KOPT-K1 (cell line): ENCODE measurements around the gene CLUH.

ENCODE experiments used
- H3K27ac ChIP-seq: fragments of 200-600 bp; sonication (generic); 2 replicates; pipeline ENCODE4 v1.5.1; 2016; ENCODE audit warnings: antibody characterized with exemption, mild to moderate bottlenecking, low read depth, low read length; ENCODE audit not compliant: poor library complexity, severe bottlenecking
- H3K36me3 ChIP-seq: fragments of 200-600 bp; sonication (generic); 2 replicates; pipeline ENCODE4 v1.5.1; 2017; ENCODE audit warnings: antibody characterized with exemption, mild to moderate bottlenecking, low read length, moderate library complexity; ENCODE audit not compliant: insufficient read depth
- H3K9me3 ChIP-seq: fragments of 200-600 bp; sonication (generic); 2 replicates; pipeline ENCODE4 v1.5.1; 2017; ENCODE audit warnings: antibody characterized with exemption, low read length, mild to moderate bottlenecking; ENCODE audit not compliant: insufficient read depth, poor library complexity, severe bottlenecking

CLUH gene

GRCh38 chr17:2724784-2725164 is 13.2 kb upstream of the CLUH start:
- Histone ChIP-seq H3K36me3 (no peaks in the 10 kb centered on the region), H3K9me3 (no peaks in the 10 kb centered on the region), H3K27ac (no peak overlapping the region)

DNA sequence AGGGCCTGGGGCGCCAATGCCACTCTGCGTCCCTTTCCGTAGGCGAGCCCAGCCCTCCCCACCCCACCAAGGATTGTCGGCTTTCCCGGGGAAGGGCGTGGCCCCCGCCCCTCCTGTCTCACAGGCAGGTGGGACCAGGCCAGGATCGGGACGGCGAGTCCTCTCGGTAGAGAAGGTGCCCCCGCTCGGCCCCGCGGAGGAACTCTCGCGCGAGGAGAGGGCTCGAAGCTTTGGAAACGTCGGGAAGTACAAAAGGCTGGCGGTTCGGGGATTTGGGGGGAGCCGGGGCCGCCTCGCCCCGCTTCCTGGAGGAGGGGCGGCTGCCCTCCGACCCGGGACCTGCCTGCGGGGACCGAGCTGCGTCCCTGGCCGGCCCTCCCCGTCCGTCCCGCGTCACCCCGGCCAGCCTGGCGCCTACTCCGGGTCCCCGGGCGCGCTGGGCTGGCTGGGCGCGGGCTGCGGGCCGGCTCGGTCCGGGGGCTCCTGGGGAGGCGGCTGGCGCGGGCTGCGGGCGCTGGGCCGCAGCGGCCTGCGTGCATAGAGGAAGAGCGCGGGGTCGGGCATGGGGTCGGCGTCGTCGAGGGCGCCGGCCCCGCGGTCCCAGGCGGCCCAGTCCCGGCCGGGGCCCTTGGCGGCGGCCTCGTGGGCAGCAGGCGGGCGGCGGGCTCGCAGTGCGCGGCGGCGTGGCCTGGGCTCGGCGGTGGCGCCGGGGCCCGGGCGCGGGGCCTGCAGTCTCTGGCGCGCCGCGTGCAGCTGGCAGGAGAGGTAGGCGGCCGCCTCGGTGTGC is 12.6 kb upstream of the CLUH start:
- no peaks in the 10 kb centered on the region for H3K9me3 ChIP-seq
- H3K36me3 ChIP-seq, result no peaks in the 10 kb centered on the region
- H3K27ac ChIP-seq, result no peak overlapping the region

GRCh38 chr17:2723505-2723996 is 12.0 kb upstream of the CLUH start:
- no peak overlapping the region for H3K27ac ChIP-seq
- no peaks in the 10 kb centered on the region for H3K36me3 ChIP-seq

GRCh38 chr17:2722611-2723010 is 11.0 kb upstream of the CLUH start:
- no peaks in the 10 kb centered on the region for H3K9me3 ChIP-seq
- H3K36me3 ChIP-seq, result no peaks in the 10 kb centered on the region
- H3K27ac ChIP-seq, result no peak overlapping the region

More at GRCh38 chr17:2723505-2723996, 12.0 kb upstream of the CLUH start:
- H3K9me3 ChIP-seq, result no peaks in the 10 kb centered on the region

DNA sequence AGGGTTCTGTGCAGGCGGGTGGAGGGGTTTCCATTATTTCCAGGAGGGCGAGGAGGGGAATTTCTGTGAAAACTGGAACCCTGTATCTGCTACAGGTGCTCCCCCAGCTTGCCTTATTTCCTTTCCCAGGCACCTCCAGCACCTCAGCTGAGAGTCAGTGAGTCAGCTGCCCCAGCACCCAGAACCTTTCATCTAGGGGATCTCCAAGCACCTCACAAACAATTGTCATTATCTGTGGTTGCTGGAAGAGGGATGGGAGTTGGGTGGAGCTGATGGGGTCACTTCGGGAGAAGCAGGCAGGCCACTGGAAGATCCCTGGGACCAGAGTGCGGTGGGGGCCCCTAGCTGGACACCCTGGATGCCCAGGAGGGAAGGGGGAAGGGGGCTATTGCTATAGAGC is 10.0 kb upstream of the CLUH start:
- H3K9me3 ChIP-seq, result no peaks in the 10 kb centered on the region
- H3K27ac ChIP-seq, result no peak overlapping the region
- no peaks in the 10 kb centered on the region for H3K36me3 ChIP-seq

DNA sequence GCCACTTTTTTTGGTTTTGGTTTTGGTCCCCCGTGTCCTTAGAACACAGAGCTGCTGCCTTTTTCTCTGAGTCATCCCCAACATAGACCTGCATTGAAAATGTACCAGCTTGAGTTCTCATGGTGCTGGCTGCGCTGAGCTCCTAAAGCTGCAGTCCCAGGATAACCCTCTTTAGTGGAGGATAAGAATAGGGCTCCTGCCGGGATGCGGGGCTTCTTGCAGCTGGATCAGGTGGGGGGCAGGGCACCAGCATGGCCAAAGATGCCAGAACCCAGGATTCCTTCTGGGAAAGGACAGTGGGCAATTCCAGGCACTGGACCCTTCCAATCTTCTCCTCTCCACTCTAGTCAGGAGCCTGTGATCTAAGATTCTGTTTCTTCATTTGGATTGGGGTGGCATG is 8.3 kb upstream of the CLUH start:
- H3K36me3 ChIP-seq, result no peaks in the 10 kb centered on the region

GRCh38 chr17:2718150-2718938 is 6.8 kb upstream of the CLUH start:
- Histone ChIP-seq H3K36me3 (no peaks in the 10 kb centered on the region), H3K27ac (no peak overlapping the region), H3K9me3 (no peaks in the 10 kb centered on the region)

More for the DNA sequence above, 8.3 kb upstream of the CLUH start:
- no peaks in the 10 kb centered on the region for H3K9me3 ChIP-seq
- no peak overlapping the region for H3K27ac ChIP-seq

DNA sequence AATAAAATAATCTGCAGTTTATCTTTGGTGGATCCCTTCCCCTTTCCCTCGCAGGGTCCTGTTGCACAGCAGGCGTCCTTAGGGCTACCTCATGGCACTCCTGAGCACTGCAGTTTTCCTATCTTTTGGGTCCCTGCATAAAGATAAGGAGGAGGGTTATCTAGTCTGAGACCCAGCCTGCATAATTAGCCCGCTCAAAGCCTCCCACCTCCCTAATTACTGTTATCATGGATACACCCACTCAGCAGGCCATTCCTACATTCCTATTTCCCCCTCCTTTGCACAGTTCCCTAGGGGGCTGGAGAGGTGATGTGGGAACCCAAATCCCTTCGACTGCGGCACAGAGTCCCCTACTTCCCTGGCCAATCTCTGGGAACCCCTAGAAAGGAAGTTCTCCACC is 5.1 kb upstream of the CLUH start:
- Histone ChIP-seq H3K27ac (no peak overlapping the region), H3K9me3 (no peaks in the 10 kb centered on the region), H3K36me3 (no peaks in the 10 kb centered on the region)

DNA sequence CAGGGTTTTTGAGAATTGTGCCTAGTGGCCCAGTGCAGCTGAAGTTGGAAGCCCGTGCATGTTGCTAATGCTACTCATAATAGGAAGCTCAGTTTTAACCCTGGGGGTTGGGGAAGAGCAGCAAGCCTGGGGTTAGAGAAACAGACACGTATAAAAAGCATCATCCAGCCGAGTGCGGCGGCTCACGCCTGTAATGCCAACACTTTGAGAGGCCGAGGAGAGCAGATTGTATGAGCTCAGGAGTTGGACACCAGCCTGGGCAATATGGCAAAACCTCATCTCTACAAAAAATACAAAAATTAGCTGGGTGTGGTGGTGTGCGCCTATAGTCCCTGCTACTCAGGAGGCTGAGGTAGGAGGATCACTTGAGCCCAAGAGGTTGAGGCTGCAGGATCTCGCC is 2.3 kb upstream of the CLUH start:
- Histone ChIP-seq H3K9me3 (no peaks in the 10 kb centered on the region), H3K36me3 (no peaks in the 10 kb centered on the region), H3K27ac (no peak overlapping the region)

DNA sequence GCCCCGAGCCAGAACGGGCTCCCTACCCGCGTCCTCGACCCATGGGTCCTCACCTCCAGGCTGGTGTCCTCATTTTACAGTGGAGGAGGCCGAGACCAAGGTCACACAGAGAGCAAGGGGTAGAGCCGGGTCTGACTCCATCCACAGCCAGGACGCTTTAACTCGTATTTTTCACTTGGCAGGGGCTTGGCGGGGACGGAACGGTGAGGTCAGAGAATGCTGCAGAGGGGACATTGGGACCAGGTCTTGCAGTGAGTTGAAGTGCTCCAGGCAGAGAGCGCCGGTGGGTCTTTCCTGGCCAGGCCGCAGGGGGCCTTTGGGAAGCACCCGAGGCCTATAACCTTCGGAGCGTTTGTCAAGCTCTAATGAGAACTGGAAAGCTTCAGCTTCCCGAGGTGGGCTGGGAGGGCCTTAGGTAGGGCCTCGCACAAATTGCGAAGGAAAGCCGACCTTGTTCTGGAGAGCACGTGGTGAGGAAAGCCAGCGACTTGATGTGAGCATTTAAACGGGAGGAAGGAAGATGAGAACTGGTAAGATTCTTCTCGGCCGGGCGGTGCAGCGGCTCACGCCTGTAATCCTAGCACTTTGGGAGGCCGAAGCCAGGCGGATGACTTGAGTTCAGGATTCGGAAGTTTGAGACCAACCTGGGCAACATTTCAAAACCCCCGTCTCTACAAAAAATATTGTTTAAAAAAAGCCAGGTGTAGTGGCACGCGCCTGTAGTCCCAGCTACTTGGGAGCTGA is 908 bp upstream of the CLUH start:
- H3K36me3 ChIP-seq, result no peaks in the 10 kb centered on the region
- peak overlapping the region; percentile 85 for H3K27ac ChIP-seq
- H3K9me3 ChIP-seq, result no peaks in the 10 kb centered on the region

- peaks cover 3% of the 10 kb centered on the region; the same call in 1 of the 2 replicates for H3K36me3 ChIP-seq
- H3K27ac ChIP-seq, result peak overlapping the region; percentile 85
- no peaks in the 10 kb centered on the region for H3K9me3 ChIP-seq
Observed at GRCh38 chr17:2710803-2711607, 559 bp downstream of the CLUH start.

DNA sequence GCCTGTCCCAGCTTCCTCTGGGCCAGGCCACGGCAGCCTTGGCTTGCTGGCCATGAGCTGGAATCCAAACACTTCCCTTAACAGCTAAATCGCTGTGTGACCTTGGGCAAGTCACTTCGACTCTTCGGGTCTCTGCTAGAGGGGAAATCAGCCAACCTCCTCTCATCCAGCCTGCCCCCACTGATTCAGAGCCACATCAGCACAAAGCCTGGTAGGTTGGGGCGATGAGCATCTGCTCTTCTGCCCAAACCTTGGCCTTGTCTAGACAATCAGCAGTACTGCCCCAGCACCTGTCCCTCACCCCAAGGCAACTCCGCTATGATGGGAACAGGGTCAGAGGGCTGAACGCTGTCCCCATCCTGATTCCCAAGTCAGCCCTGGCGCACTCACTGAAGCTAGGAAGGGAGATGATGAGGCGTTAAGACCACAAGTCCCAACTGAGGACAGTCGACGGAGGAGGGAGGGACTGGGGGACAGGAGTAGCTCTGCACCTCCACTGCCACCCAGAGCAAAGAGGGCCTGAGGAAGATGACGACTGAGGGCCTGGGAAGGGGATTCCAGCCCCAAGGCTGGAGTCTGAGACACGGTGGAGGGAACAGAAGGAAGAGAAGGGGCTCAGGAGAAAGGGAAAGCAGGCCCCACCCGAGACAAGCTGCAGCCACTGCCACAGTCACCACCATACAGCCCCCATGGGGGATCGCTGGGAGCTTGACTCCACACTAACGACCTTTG is 1.3 kb downstream of the CLUH start:
- Histone ChIP-seq H3K27ac (peak overlapping the region; percentile 85), H3K36me3 (peaks cover 11% of the 10 kb centered on the region; the same call in 1 of the 2 replicates), H3K9me3 (no peaks in the 10 kb centered on the region)

DNA sequence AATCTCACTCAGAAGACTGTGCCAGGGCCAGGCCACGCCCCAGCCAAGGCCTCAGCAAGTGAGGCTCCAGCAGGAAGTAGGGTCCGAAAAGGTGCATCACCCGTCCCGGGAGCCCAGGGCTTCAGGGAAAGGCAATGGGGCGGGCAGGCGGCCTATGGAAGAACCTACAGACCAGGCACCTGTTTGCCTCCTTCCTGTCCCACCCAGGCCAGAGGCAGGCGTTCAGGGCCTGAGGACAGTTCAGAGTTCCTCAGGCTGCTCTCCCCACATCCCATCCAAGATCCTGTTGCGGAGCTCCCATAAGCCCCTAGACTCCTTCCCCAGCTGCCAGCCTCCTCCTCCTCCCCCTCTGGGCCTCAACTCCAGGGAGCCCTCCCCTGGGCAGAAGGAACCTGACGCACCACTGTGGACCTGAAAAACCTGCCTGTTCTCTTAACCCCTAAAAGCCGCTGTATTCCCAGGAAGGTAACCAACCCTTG is 2.3 kb downstream of the CLUH start:
- no peaks in the 10 kb centered on the region for H3K9me3 ChIP-seq
- H3K36me3 ChIP-seq, result peaks cover 21% of the 10 kb centered on the region; the same call in 1 of the 2 replicates
- peak overlapping the region; percentile 3 for H3K27ac ChIP-seq
